H9 (cell line): ENCODE measurements around the gene PMS1. TPM values are rescaled to one million over a fixed set of nuclear protein-coding genes. Genes with fewer than 3 reads are reported as not detected.

Source experiments
- DNase-seq: peaks from one replicate; pipeline ENCODE4 v3.0.0-alpha.2; 2017
- H2AFZ ChIP-seq: one replicate; pipeline ENCODE4 v1.6.1; 2013; ENCODE audit warnings: mild to moderate bottlenecking, low read length, control low read depth, moderate library complexity
- H2AK5ac ChIP-seq: 2 replicates; pipeline ENCODE4 v1.6.1; 2013; ENCODE audit warnings: low read length, control low read depth, mixed read lengths; ENCODE audit not compliant: insufficient read length
- H2BK120ac ChIP-seq: one replicate; pipeline ENCODE4 v1.6.1; 2013; ENCODE audit warnings: low read depth, mild to moderate bottlenecking, low read length, control low read depth, inconsistent platforms; ENCODE audit not compliant: poor library complexity, severe bottlenecking
- H2BK12ac ChIP-seq: 2 replicates; pipeline ENCODE4 v1.6.1; 2013; ENCODE audit warnings: low read length, control low read depth, mixed read lengths, low read depth; ENCODE audit not compliant: insufficient read length
- H2BK15ac ChIP-seq: 2 replicates; pipeline ENCODE4 v1.6.1; 2013; ENCODE audit warnings: low read depth, low read length, control low read depth
- H2BK20ac ChIP-seq: one replicate; pipeline ENCODE4 v1.6.1; 2013; ENCODE audit warnings: low read depth, mild to moderate bottlenecking, low read length, control low read depth, inconsistent platforms; ENCODE audit not compliant: poor library complexity, severe bottlenecking
- H2BK5ac ChIP-seq: 2 replicates; pipeline ENCODE4 v1.6.1; 2013; ENCODE audit warnings: low read length, control low read depth, mixed read lengths; ENCODE audit not compliant: insufficient read length
- H3K14ac ChIP-seq: 2 replicates; pipeline ENCODE4 v1.6.1; 2013; ENCODE audit warnings: low read length, control low read depth; ENCODE audit not compliant: insufficient read depth
- H3K18ac ChIP-seq: 2 replicates; pipeline ENCODE4 v1.6.1; 2013; ENCODE audit warnings: low read depth, mild to moderate bottlenecking, mixed read lengths, low read length, control low read depth; ENCODE audit not compliant: insufficient read length
- H3K23ac ChIP-seq: 2 replicates; pipeline ENCODE4 v1.6.1; 2013; ENCODE audit warnings: low read length, control low read depth, mixed read lengths, low read depth; ENCODE audit not compliant: insufficient read length
- H3K23me2 ChIP-seq: 2 replicates; pipeline ENCODE4 v1.6.1; 2013; ENCODE audit warnings: low read depth, mild to moderate bottlenecking, mixed read lengths, low read length, control low read depth; ENCODE audit not compliant: insufficient read length, poor library complexity, severe bottlenecking
- H3K27ac ChIP-seq: 2 replicates; pipeline ENCODE4 v1.5.1; 2013; ENCODE audit warnings: low read length, control low read depth, mixed read lengths, low read depth; ENCODE audit not compliant: insufficient read length
- H3K27me3 ChIP-seq: 2 replicates; pipeline ENCODE4 v1.6.1; 2013; ENCODE audit warnings: low read length, control low read depth, inconsistent platforms; ENCODE audit not compliant: insufficient read depth
- H3K4ac ChIP-seq: 2 replicates; pipeline ENCODE4 v1.6.1; 2013; ENCODE audit warnings: low read depth, mild to moderate bottlenecking, control low read depth, inconsistent platforms, low read length, moderate library complexity
- H3K4me1 ChIP-seq: 2 replicates; pipeline ENCODE4 v1.6.1; 2013; ENCODE audit warnings: low read length, control low read depth, inconsistent platforms; ENCODE audit not compliant: insufficient read depth
- H3K4me2 ChIP-seq: 2 replicates; pipeline ENCODE4 v1.6.1; 2013; ENCODE audit warnings: low read length, control low read depth, mixed read lengths; ENCODE audit not compliant: insufficient read length, insufficient read depth
- H3K56ac ChIP-seq: 2 replicates; pipeline ENCODE4 v1.6.1; 2013; ENCODE audit warnings: low read depth, mild to moderate bottlenecking, mixed read lengths, low read length, control low read depth; ENCODE audit not compliant: insufficient read length
- H3K79me1 ChIP-seq: 2 replicates; pipeline ENCODE4 v1.6.1; 2013; ENCODE audit warnings: low read depth, mild to moderate bottlenecking, moderate library complexity, low read length, control low read depth, inconsistent platforms; ENCODE audit not compliant: insufficient read depth, poor library complexity, severe bottlenecking
- H3K79me2 ChIP-seq: 2 replicates; pipeline ENCODE4 v1.6.1; 2013; ENCODE audit warnings: low read length, control low read depth, inconsistent platforms; ENCODE audit not compliant: insufficient read depth
- H3K9ac ChIP-seq: 2 replicates; pipeline ENCODE4 v1.6.1; 2013; ENCODE audit warnings: low read length, control low read depth, mixed read lengths; ENCODE audit not compliant: insufficient read length; ENCODE audit errors: extremely low read depth
- H3K9me3 ChIP-seq: one replicate; pipeline ENCODE4 v1.6.1; 2013; ENCODE audit warnings: low read depth, low read length, inconsistent platforms; ENCODE audit not compliant: control insufficient read depth
- H3T11ph ChIP-seq: one replicate; pipeline ENCODE4 v1.6.1; 2013; ENCODE audit warnings: mild to moderate bottlenecking, low read length, control low read depth, inconsistent platforms
- H4K20me1 ChIP-seq: one replicate; pipeline ENCODE4 v1.6.1; 2013; ENCODE audit not compliant: control insufficient read depth, insufficient read length, insufficient read depth
- H4K5ac ChIP-seq: 2 replicates; pipeline ENCODE4 v1.6.1; 2013; ENCODE audit warnings: low read depth, mild to moderate bottlenecking, mixed read lengths, low read length, control low read depth; ENCODE audit not compliant: insufficient read length
- H4K8ac ChIP-seq: replicated peaks from 2 replicates; pipeline ENCODE4 v1.6.1; 2013; ENCODE audit warnings: low read length, control low read depth, mixed read lengths, low read depth; ENCODE audit not compliant: insufficient read length
- H4K91ac ChIP-seq: 2 replicates; pipeline ENCODE4 v1.6.1; 2013; ENCODE audit warnings: low read depth, mild to moderate bottlenecking, moderate library complexity, mixed read lengths, low read length, control low read depth; ENCODE audit not compliant: insufficient read length
- H3K27ac Mint-ChIP-seq, 3 experiments: 2 replicates in 2 of 3; 3 replicates in 1 of 3; pipeline ENCODE4 v1.8.0; 2020 to 2021; ENCODE audit warnings: mixed read lengths in 3 of 3, mild to moderate bottlenecking in 1 of 3, moderate library complexity in 1 of 3
- H3K27me3 Mint-ChIP-seq: 2 replicates; pipeline ENCODE4 v1.8.0; 2021; ENCODE audit warnings: low read depth, mild to moderate bottlenecking, moderate library complexity, mixed read lengths
- H3K36me3 Mint-ChIP-seq, 3 experiments: 2 replicates in 2 of 3; 3 replicates in 1 of 3; pipeline ENCODE4 v1.8.0; 2020 to 2021; ENCODE audit warnings: low read depth in 3 of 3, mixed read lengths in 3 of 3; ENCODE audit not compliant: insufficient read depth in 1 of 3
- H3K4me1 Mint-ChIP-seq, 2 experiments: 2 replicates each; pipeline ENCODE4 v1.8.0; 2020; ENCODE audit warnings: mixed read lengths in 2 of 2
- H3K4me3 Mint-ChIP-seq, 2 experiments: 2 replicates in 1 of 2; 3 replicates in 1 of 2; pipeline ENCODE4 v1.8.0; 2020 to 2021; ENCODE audit warnings: mild to moderate bottlenecking in 2 of 2, mixed read lengths in 2 of 2, moderate library complexity in 1 of 2
- H3K9me3 Mint-ChIP-seq, 2 experiments: 2 replicates in 1 of 2; 3 replicates in 1 of 2; pipeline ENCODE4 v1.8.0; 2020; ENCODE audit warnings: mild to moderate bottlenecking in 2 of 2, mixed read lengths in 2 of 2, moderate library complexity in 1 of 2
- CTCF ChIP-seq: fragments of 200-600 bp; sonication (generic); conservative IDR thresholded peaks from 3 replicates; pipeline ENCODE4 v1.8.0; 2021; ENCODE audit warnings: antibody characterized with exemption, mild to moderate bottlenecking
- WGBS: extraction: QIAGEN DNeasy Blood & Tissue Kit; methylation state at CpG from one replicate; pipeline ENCODE4 v1.1.7; 2013; ENCODE audit warnings: missing lambda C conversion rate, low lambda C conversion rate, mixed read lengths; ENCODE audit not compliant: insufficient read length; ENCODE audit errors: extremely low coverage; 5-methylcytosine and 5-hydroxymethylcytosine counted together
- total RNA-seq: library from RNA; stranded (reverse); gene quantifications from 2 replicates; pipeline ENCODE4 v1.2.1, GENCODE V29; 2021

PMS1 gene
- total RNA-seq, 1 experiment from 2014 or later, result 47.2 TPM

DNA sequence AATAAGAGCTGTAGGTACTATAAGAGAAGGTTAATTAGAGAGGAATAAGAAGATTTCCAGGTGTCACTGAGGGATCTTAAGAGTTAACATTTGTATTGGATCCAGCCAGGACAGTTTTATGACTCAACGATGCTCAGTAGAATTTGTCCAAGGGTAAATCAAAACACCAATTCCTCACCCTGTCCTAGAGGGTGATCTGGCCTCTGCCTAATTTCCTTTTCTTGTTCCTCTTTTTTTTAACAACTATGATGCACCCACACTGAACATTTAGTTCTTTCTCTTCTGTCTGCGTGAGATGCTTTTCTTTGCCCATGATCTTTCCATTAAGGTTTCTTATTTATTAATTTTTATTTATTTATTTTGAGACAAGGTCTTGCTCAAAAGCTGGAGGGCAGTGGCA, 92.0 kb downstream of the PMS1 start:
- no peak overlapping the region for H3K14ac ChIP-seq
- no peak overlapping the region for H4K8ac ChIP-seq
- no peaks in the 10 kb centered on the region for H3K79me2 ChIP-seq
- WGBS, result no CpG with 5 or more reads among the region's 2 CpGs
- no peak overlapping the region for H3K56ac ChIP-seq
- no peak overlapping the region for H2AFZ ChIP-seq
- Mint-ChIP-seq H3K27ac (peak overlapping the region in 1 of 3 experiments; percentile 21; a peak in 1 of 7 replicates), H3K4me1 (peaks cover 9 to 10% of the 10 kb centered on the region in 2 experiments), H3K36me3 (peaks cover 5 to 35% (median 33%) of the 10 kb centered on the region in 3 experiments), H3K27me3 (no peaks in the 10 kb centered on the region), H3K9me3 (no peaks in the 10 kb centered on the region), H3K4me3 (no peak overlapping the region)
- no peak overlapping the region for H4K91ac ChIP-seq
- H2BK20ac ChIP-seq, result no peak overlapping the region
- H2BK5ac ChIP-seq, result no peak overlapping the region
- no peak overlapping the region for H3T11ph ChIP-seq
- no peaks in the 10 kb centered on the region for H3K79me1 ChIP-seq
- H3K27ac ChIP-seq, result no peak overlapping the region
- no peak for TF ChIP-seq CTCF
- H3K18ac ChIP-seq, result no peak overlapping the region
- no peak for DNase-seq
- no peak overlapping the region for H3K4ac ChIP-seq
- no peak overlapping the region for H3K9ac ChIP-seq
- H3K27me3 ChIP-seq, result no peaks in the 10 kb centered on the region
- no peak overlapping the region for H2AK5ac ChIP-seq
- no peaks in the 10 kb centered on the region for H4K20me1 ChIP-seq
- no peak overlapping the region for H4K5ac ChIP-seq
- H2BK15ac ChIP-seq, result no peak overlapping the region
- H3K9me3 ChIP-seq, result no peaks in the 10 kb centered on the region
- no peaks in the 10 kb centered on the region for H3K23me2 ChIP-seq
- no peak overlapping the region for H3K4me2 ChIP-seq
- H2BK12ac ChIP-seq, result no peak overlapping the region
- H3K4me1 ChIP-seq, result no peaks in the 10 kb centered on the region
- no peak overlapping the region for H3K23ac ChIP-seq
- no peak overlapping the region for H2BK120ac ChIP-seq
